PFSK-1 (cell line): ENCODE results near the gene PDE2A.

Experiments used
- FOXP2 ChIP-seq: optimal IDR thresholded peaks from 2 replicates; pipeline ENCODE3; 2011; ENCODE audit warnings: borderline replicate concordance, control low read depth, inconsistent platforms; ENCODE audit not compliant: insufficient read depth; ENCODE audit errors: extremely low read length, extremely low read depth
- POLR2AphosphoS5 ChIP-seq: IDR thresholded peaks from 2 replicates; pipeline ENCODE4 v1.6.1; 2012; ENCODE audit warnings: low read depth, mild to moderate bottlenecking, control low read depth, low read length, moderate library complexity
- REST ChIP-seq, 2 experiments: IDR thresholded peaks; 2 replicates each; pipeline versions ENCODE4 v1.6.1 to v1.8.0; 2011 to 2012; ENCODE audit warnings: low read depth in 2 of 2, low read length in 2 of 2, control low read depth in 1 of 2, inconsistent platforms in 1 of 2, mild to moderate bottlenecking in 1 of 2, moderate library complexity in 1 of 2; ENCODE audit not compliant: insufficient read depth in 1 of 2
- SIN3A ChIP-seq: IDR thresholded peaks from 2 replicates; pipeline ENCODE4 v1.6.1; 2012; ENCODE audit warnings: mild to moderate bottlenecking, low read length, moderate library complexity, borderline replicate concordance; ENCODE audit not compliant: insufficient read depth
- TAF1 ChIP-seq: IDR thresholded peaks from 2 replicates; pipeline ENCODE4 v1.6.1; 2012; ENCODE audit warnings: low read length, control low read depth, borderline replicate concordance; ENCODE audit not compliant: insufficient read depth

PDE2A gene

GRCh38 chr11:72676861-72677341, 2.7 kb upstream of the PDE2A start:
- TF ChIP-seq TAF1 (no peak), FOXP2 (no peak), REST (IDR thresholded peaks at IDR 0.05; ENCODE audit: insufficient read depth in 1 of 2, low read depth in 2 of 2, low read length in 2 of 2) (peak; percentile 91 to 98)

- TF ChIP-seq REST (IDR thresholded peaks at IDR 0.05; ENCODE audit: insufficient read depth in 1 of 2, low read depth in 2 of 2, low read length in 2 of 2): no peak
- TF ChIP-seq FOXP2: no peak
- no peak for TF ChIP-seq SIN3A
- TF ChIP-seq POLR2AphosphoS5: no peak
- no peak for TF ChIP-seq TAF1
Measured at GRCh38 chr11:72675221-72675620, 999 bp upstream of the PDE2A start.

- TF ChIP-seq REST (IDR thresholded peaks at IDR 0.05; ENCODE audit: insufficient read depth in 1 of 2, low read depth in 2 of 2, low read length in 2 of 2) (peak; percentile 65 to 90; a peak in 3 of 4 replicates), TAF1 (no peak)
Measured at GRCh38 chr11:72673284-72673942, 809 bp downstream of the PDE2A start.

GRCh38 chr11:72672597-72673238, 1.5 kb downstream of the PDE2A start:
- TF ChIP-seq REST (IDR thresholded peaks at IDR 0.05; ENCODE audit: insufficient read depth in 1 of 2, low read depth in 2 of 2, low read length in 2 of 2) (no peak), POLR2AphosphoS5 (no peak), TAF1 (no peak), SIN3A (no peak), FOXP2 (no peak)
